GM21825 (cell line): ENCODE measurements around the gene DOK5.

ENCODE experiments used
- ATAC-seq: cut with Tn5 transposase; IDR thresholded peaks from one replicate; pipeline ENCODE4 v1.9.1; 2021; ENCODE audit warnings: mild to moderate bottlenecking, moderate library complexity; ENCODE audit not compliant: unreplicated experiment

Gene DOK5

DNA sequence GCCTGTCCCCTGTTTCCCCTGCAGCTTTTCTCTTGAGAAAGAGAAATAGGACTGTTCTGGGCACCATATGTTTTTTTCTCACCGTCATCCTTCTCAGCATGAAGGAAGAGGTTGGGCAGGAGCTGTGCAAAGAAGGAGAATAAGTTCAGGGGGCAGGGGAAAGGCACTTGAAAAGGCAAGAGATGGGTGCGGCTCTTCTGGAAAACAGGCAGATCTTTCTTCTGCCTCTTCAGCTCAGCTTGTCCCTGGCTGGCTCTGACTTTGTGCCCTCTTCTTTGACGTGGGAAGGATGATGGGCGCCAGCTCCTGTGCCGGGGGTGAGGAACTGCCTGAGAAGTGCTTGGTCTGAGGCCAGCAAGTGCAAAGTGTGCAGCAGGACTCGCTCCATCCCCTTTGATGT, 206.5 kb downstream of the DOK5 start:
- no peak for ATAC-seq

DNA sequence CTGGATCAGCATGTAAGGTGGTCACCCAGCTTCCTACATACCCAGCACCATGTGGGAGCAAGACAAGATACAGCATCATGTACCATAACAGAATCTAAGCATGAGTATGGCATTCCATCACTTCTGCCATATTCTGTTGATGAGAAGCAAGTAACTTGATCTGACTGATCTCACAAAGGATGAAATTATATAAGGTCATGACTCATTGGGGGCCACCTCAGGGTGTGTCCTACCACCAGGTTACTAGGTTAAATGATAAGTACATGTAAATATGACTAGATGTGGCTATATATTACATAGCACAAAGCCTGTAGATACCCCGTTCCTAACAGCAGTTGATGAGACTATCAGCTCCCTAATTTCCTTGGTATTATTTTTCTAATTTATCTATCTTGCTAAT, 213.1 kb downstream of the DOK5 start:
- ATAC-seq: no peak

DNA sequence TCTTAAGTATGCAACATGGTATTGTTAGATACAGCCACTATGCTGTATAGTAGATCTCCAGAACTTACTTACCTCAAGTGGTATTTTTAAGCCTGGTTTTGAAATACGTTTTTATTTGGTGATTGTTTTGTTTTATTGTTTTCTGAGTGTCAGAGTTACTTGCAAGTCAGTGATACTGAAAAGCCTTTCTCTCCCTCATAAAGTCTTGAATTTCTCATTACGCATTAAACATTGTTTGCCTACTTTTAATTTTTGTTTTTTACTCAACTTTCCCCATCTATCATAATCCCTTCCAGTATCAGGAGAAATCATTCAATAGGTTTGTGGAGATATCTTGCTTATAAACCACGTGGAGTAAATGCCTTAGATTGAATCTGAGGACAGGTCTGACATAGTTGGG, 214.9 kb downstream of the DOK5 start:
- no peak for ATAC-seq

DNA sequence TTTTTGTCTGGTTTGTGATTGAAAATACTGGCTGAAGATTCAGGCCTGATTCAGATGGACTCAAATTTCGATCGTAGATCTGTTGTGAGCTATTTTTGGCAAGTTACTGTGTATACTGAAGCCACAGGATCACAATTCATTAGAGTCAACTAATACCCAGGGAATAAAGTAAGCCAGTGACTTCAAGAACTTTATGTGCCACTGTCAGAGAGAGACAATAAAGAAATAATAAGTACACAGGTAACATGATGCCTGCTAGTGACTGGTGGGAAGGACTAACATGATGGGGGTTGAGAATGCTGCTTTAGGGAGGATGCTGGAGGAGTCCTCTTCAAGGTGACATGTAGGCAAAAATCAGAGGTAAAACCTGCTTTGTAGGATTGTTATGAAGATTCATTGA, 215.9 kb downstream of the DOK5 start:
- no peak for ATAC-seq

DNA sequence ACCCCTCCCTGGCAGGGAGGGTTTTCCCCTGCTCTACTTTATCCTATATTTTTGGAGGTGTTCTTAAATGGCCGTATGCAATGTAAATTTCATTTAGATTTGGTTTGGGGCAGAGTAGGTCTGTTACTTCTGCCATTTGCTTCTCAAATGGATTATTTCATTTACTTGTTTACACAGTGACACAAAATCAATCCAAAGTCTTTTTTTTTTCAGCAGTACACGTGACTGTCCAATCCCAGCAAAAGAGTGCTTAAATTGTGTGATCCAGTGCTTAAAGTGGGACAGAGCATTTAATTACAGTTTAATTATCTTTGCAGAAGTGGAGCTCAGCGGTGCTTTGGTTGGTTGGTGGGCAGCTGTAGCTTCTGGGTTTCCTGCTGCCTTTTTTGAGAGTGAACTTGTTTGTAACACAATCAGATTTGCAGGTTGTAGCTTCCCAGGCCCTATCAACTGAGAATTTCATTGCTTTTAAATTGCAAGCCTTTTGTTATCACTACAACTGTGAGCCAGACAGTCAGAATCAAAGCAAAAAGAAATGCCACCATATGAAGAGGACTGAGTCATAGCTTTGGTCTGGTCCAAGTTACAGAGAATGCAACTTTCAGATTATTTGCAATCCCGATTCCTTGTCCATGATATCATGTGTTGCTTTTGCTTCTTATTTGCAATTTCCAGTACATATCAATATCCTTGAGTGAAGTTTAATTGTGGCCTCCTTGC, 216.9 kb downstream of the DOK5 start:
- no peak for ATAC-seq

DNA sequence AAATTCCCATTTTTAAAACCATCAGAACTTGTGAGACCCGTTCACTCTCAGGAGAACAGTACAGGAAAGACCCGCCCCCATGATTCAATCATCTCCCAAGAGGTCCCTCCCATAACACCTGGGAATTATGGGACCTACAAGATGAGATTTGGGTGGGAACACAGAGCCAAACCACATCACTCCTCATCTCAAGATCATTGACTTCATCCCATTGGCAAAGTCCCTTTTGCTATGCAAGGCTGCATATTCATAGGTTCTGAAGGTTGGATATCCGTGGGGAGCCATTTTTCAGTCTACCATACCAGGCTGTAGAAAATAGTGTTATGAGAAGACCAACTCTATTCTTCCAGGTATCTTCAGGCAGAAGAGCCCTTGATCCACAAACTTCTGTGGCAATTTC, 219.1 kb downstream of the DOK5 start:
- no peak for ATAC-seq

DNA sequence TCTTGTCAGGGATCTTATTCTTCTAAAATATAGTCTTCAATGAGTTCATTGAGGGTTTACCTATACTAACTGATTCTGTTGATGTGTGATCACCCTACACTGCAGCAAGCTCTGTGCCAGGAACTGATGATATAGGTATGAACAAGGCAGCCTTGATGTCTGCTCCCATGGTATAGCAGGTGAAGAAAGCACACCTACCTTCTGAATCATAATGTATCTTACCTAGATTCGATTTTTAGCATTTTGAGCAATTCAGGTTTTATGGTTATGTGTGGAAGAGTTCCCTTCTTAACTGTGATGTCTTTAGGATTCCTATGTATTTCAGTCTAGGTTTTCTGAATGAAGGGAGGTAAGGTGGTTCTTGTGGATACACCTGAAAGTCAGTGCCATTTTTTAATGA, 223.0 kb downstream of the DOK5 start:
- ATAC-seq: no peak
